ENCODE results near the gene PKD1L1.

DNA sequence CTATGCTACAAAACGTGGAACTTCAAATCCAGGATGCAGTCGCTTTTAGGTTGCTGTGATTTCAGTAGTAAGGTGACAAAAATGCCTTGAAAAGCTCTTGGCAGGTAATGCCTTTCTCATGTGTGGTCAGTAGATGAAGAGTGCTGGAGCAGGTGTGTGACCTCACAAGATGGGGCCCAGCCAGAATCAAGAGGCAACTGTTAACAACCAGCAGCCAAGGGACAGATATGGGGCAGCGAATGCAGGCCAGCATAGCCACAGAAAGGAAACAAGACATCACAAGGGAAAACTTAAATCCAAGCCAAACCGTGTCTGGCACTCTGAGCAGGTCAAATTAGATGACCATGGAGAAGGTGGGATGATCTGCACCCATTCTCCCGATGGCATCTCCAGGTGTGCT lies 18.9 kb upstream of the PKD1L1 start:
- TF ChIP-seq RAD21 (IDR thresholded peaks at IDR 0.05; ENCODE audit: low read depth) (no peak), ZNF274 (IDR thresholded peaks at IDR 0.05; ENCODE audit: low read depth, low read length) (no peak), EZH2 (IDR thresholded peaks at IDR 0.05) (no peak), JUND (IDR thresholded peaks at IDR 0.05) (no peak), CEBPB (IDR thresholded peaks at IDR 0.05; ENCODE audit: low read depth) (no peak), POLR2A (IDR thresholded peaks at IDR 0.05; ENCODE audit: borderline replicate concordance, extremely low read depth, insufficient read depth, insufficient read length) (no peak), YY1 (IDR thresholded peaks at IDR 0.05; ENCODE audit: extremely low read depth, insufficient replicate concordance, low read depth, low read length) (no peak), ELF1 (IDR thresholded peaks at IDR 0.05; ENCODE audit: borderline replicate concordance, low read depth) (no peak), EZH2phosphoT487 (IDR thresholded peaks at IDR 0.05; ENCODE audit: borderline replicate concordance) (no peak), ZFX (IDR thresholded peaks at IDR 0.05) (no peak), SIN3A (IDR thresholded peaks at IDR 0.05; ENCODE audit: low read depth) (no peak), POLR2AphosphoS5 (IDR thresholded peaks at IDR 0.05; ENCODE audit: low read depth, low read length) (no peak)
- TF ChIP-seq, protein P1, sequence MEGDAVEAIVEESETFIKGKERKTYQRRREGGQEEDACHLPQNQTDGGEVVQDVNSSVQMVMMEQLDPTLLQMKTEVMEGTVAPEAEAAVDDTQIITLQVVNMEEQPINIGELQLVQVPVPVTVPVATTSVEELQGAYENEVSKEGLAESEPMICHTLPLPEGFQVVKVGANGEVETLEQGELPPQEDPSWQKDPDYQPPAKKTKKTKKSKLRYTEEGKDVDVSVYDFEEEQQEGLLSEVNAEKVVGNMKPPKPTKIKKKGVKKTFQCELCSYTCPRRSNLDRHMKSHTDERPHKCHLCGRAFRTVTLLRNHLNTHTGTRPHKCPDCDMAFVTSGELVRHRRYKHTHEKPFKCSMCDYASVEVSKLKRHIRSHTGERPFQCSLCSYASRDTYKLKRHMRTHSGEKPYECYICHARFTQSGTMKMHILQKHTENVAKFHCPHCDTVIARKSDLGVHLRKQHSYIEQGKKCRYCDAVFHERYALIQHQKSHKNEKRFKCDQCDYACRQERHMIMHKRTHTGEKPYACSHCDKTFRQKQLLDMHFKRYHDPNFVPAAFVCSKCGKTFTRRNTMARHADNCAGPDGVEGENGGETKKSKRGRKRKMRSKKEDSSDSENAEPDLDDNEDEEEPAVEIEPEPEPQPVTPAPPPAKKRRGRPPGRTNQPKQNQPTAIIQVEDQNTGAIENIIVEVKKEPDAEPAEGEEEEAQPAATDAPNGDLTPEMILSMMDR (IDR thresholded peaks at IDR 0.05 in 2 of 3, conservative IDR thresholded peaks at IDR 0.05 in 1 of 3; ENCODE audit: borderline replicate concordance in 1 of 3, insufficient read depth in 1 of 3, low read depth in 2 of 3, low read length in 2 of 3), result no peak
- TF ChIP-seq, protein P2, sequence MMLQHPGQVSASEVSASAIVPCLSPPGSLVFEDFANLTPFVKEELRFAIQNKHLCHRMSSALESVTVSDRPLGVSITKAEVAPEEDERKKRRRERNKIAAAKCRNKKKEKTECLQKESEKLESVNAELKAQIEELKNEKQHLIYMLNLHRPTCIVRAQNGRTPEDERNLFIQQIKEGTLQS (IDR thresholded peaks at IDR 0.05), result no peak

All from HCT116 (cell line).